Activated CD8-positive, alpha-beta memory T cell treated with anti-CD3 and anti-CD28 coated beads for 48 hours (primary cell): ENCODE measurements around the gene FAM228A.
"Not testable (repeated sequence)": the region's sequence is repeated elsewhere in the genome, so short reads cannot be mapped to it uniquely, and the experiment has no call there.

Experiments
- DNase-seq, 3 experiments: peaks; one replicate each; pipeline ENCODE4 v3.0.0-alpha.2; 2020; ENCODE audit warnings: low read depth in 2 of 3, low spot score in 2 of 3

FAM228A gene

DNA sequence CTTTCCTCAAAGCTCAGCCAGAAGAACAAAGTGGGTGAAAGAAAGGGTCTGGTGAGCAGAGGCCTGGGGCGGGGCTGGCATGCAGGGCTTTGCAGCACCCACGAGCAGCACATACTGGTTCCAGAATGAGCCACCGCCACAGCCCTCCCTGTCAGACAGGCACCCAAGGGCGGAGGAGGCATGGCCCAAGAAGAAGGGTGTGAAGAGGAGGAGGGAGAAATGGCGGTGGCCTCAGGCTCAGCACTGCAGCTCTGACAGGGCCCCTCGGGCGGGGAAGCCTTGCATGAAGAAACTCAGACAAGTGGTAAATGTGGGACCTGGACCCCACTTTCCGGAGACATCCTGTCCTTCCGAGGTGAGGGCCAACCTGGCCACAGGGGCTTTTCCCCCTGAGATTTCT is 15.7 kb downstream of the FAM228A start:
- DNase-seq, result no peak

DNA sequence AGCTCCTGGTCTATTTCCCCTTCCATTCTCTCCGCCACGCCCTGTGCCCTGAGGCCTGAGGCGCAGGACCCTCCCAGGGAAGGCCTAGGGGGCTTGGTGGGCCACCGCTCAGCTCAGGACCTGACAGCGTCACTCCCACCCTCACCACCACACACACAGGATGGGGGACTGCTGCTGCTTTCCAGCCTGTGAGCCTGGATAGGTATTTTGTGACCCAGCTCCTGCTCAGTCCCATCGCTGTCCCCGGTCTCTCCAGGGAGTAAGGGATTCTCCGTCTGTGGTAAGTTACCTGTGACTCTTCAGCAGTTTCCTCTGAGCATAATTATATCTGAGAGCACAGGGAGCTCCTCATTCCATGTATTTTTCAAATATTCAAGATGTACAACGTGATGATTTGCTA is 16.3 kb downstream of the FAM228A start:
- no peak for DNase-seq

DNA sequence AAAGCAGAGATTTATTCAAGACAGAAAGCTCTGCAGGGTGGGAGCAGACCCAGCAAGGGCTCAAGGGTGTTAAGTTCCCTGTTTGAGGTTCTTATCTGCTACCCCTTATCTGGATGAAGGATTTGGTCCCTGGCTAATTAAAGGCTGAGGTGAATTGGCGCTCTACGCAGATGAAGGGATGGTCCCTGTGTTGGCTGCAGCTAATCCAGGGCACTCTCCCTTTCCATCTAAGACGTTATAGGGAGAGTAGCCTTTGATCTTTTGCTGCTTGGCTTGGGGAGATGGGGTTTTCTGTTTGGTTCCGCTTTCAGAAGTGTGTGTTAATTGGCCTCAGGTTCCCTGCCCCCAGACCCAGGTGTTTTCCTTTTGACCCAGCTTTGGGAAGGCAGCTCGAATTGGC is 17.0 kb downstream of the FAM228A start:
- no peak for DNase-seq

DNA sequence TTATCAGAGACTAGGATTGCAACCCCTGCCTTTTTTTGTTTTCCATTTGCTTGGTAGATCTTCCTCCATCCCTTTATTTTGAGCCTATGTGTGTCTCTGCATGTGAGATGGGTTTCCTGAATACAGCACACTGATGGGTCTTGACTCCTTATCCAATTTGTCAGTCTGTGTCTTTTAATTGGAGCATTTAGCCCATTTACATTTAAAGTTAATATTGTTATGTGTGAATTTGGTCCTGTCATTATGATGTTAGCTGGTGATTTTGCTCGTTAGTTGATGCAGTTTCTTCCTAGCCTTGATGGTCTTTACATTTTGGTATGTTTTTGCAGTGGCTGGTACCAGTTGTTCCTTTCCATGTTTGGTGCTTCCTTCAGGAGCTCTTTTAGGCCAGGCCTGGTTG is 22.4 kb downstream of the FAM228A start:
- not testable (repeated sequence) for DNase-seq

DNA sequence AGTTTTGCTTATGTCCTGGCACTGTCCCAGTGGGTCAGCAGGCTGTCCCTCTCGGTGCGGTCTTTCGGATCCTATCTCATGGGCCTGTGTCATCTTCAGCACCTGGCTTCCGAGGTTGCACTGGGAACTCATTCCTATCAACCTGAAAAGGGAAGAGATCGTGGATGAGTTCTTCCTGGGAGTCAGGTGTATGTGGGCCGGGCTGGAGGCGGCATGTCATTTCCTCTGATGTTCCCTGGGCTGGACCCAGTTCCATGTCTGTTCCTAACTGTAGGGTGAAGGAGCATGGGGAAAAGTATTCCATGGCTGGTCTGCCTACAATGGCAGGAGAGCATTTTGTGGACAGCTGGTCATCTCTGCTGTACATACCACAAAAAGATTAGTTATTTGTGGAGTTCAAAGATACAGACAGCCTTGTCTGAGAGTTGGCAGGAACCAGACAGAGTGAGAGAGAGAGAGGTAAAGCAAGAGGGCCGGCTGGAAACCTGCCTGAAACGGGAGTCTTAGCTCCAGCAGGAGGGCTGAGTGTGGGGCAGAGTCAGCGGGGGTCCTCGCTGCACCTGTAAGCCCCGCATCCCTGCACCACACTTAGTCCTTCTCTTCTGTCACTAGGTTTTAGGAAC is 25.2 kb downstream of the FAM228A start:
- no peak for DNase-seq

DNA sequence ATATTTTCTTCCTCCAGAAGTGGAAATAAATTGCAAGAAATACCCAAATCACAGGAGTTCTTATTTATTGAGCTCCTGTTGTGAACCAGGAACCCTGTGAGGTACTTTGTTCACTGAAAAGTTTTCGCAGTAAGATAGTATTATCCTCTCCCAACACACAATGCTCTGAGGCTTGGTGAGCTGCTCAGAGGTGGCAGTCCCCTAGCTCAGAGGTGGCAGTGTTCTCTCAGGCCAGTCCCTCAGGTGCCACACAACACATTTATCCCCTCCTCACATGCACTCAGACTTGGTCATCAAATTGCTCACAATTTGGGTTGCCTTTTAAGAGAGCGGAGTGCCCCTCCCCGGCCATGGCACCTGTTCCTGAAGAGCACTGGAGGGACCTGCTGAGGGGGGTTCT is 25.9 kb downstream of the FAM228A start:
- DNase-seq, result no peak

DNA sequence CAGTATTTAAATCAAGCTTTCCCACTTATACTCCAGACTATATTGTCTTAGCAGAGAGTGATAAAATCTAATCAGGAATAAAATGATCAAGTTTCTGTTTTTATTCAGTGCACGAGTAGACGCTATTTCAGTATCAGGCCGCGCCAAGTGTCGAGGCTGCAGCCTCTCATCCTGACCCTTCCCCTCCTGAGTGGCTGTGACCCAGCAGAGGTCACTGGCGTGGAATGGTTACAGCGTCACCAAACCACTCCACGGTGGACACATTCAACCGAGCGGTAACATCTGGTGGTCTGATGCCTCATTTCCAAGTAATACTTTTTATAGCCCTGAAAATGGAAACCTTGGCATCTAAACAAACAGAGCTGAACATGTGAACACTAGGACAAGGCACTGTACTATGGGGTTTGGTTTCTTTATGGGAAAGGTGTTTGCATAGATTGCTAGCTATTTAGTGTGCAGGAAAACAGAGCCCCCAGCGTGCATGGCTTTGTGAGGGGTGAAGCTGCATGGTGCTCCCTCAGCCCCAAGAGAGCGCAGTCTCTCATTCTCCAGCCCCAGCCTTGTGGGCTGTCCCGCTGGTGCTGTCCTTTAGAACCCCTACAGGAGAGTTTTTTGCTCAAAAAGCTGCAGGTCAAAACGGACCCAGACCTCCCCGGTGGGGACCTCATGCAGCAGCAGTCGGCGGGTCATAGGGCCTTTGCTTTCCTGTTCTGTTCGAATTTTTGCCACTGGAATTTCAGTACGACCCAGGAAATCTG is 28.4 kb downstream of the FAM228A start:
- no peak for DNase-seq

DNA sequence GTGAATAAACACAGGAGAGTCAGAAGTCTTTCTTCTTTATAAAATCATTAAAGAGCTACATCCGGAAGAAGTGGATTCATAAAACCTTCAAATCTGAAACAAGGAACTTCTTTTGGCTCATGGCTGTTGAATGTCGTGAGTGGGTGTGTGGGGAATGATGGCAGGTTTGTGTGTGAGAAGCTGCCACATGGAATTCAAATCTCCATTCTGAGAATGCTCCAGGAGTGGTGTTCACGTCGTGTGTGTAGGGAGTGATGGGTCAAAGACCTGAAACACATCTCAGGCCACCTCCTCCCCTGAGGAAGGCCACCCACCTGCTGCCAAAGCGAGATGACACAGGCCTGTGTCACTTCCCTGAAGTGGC is 28.9 kb downstream of the FAM228A start:
- no peak for DNase-seq

DNA sequence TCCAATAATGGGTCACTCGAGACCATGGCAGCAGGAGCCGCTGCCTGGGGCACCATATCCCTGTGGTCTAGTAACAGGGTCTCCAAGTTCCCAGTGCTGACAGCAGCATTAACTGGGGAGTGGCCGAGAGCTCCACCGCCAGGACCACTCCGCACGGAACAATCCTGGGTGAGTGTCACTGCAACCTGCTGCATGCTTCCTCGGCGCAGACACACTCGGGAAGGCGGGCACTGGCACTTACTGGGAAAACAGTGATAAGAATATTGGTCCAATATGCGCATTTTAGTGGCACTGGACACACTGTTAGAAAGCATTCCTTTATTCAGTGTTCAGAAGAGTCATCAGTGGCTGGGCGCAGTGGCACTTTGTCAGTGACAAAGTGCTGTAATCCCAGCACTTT is 29.7 kb downstream of the FAM228A start:
- no peak for DNase-seq

DNA sequence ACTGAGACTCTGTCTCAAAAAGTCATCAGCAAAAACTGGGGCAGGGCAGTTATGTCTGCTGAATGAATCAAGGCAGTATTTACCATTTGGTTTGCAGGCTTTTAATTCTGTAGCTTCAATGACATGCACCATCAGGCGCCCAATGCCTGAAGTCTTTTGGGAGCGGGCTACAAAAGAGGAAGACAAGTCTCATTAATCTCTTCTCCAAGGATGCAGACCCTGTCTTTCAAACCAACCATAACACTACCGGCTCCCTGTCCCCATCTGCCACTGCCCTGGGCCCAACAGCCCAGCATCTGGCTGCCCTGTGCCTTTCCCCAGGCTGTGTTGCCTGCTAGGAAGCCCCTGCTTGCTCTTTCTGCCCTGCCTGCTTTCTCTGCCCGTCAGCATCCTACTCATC is 30.3 kb downstream of the FAM228A start:
- no peak for DNase-seq

DNA sequence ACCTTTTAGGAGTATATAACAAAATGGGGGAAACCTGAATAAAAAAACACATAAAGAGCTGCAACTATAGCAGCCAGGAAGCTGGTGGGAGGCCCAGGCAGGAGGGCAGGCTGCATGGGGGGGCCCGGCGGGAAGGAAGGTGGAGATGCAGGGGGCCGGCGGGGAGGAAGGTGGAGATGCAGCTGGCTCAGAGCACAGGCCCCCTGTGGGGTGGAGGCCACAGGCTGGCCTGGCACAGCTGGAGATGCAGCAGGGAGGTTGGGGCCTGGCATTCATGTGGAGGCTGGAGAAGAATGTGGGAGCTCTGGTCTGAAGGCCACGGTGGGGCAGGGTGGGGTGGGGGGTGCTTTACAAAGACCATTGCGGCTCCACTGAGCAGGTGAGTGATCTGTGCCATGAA is 31.4 kb downstream of the FAM228A start:
- no peak for DNase-seq

DNA sequence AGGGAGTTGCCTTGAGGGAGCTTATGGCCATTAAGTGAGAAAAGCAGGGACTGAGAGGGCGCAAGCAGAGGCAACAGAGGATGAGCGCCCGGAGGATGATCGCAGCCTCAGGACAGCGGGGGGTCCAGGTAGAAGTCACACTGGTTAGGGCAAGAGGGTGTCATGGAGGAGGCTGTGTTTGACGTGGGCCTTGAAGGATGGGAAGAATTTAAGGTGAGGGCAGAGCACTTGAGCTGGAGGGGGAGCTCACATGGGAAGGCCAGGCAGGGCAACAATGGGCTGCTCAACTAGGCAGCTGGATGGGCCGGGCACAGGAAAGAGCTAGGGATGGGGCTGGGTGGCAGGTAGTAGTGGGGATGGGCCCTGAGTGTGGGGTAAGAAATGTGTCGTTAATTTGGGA is 31.9 kb downstream of the FAM228A start:
- DNase-seq, result no peak

DNA sequence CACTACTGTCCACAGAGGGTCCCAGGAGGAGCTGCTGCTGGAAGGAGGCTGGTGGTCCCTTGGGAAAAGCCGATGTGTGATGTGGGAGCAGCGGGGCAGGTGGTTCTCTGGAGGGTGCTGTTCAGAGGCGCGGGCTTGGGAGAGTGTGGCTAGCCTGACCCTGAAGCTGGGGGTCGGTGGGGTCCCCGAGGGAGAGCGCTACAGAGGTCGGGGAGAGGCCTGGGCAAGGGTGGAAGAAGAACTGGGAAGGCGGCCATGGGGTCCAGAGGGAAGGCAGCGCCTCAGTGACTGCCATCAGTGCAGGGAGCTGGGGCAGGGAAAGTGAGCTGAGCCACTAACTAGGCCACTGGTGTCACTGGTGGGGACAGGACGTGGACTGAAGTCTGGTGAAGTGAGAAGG is 32.5 kb downstream of the FAM228A start:
- DNase-seq, result no peak

DNA sequence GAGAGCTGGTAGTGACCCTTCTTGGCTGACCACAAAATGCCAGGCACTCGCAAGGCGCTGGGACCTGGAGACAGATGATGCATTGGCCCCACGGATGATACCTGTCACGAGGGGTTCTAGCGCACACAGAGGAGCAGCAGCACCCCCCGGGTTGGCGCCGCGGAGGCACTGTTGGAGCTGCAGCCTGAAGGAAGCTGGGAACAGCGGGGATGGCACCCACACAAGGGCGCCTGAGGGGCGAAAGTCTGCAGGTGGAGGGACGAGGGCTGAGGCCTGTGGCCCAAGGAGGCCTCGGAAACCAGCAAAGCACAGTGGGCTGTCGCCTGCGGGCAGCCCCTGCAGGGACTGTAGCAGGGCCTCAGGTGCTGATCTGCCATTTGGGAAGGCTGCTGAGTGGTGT is 33.6 kb downstream of the FAM228A start:
- DNase-seq, result no peak

DNA sequence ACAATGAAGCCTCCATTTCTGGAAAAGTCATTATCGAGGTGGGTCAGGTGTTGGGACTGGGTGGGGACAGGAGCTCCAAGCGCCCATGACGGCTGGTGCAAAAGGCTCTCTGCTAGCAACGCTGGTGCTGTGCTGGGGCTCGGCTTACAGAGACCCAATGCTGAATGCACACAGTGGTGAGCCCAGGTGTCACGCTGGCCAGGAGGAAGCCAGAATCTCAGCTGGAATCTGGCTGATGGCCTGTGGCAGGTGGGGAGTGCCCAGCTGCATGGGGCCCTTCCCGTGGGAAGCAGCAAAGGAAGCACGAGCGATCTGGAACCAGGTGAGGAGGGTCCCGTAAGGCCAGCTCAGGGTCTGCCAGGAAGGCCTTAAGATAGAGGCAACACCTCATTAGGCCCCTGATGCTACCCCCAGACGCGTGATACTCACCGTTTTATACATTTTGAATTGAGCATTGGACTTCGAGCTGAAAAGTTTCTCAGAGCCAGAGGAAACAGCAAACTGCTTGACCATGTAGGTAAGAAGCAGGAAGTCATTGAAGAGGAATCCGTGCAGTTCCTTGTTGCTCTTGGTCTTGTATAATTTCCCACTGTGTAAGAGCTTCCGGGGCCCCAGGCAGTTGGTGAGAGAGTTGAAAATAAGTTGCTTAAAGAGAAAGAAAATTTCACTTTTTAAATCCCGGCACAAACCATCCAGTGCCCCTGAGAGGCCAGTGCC is 34.7 kb downstream of the FAM228A start:
- DNase-seq, result no peak

DNA sequence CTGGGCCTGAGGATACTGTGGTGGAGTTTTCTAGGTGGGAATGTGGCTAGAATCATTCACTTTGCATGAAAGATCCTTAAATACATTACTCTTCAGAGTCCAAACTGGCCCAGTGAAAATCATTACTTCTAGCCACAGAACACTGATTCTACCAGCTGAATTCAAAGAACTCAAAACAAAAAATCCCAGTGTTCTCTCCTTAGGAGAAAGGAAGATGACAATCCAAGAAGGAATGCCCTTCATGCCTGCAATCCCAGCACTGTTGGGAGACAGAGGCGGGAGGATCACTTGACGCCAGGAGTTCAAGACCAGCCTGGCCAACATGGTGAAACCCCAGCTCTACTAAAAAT is 35.2 kb downstream of the FAM228A start:
- no peak for DNase-seq

DNA sequence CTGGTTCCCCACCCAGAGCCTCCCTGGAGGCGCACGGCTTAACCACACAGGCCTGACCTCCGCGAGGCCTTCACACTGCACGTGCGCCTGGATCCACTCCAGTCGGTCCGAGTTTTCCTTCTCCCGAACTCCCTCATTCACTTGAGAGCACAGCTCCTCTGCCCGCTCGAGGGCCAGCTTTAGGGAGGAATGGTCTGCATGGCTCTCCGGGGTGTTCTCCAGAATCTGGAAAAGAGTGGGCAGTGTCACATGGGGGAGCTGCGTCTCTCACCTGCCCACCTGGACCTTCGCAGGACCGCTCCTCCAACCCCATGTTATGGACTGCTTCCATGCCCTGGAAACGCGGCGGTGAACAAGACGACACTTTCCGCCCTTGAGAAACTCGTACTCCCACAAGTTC is 35.9 kb downstream of the FAM228A start:
- DNase-seq, result no peak

DNA sequence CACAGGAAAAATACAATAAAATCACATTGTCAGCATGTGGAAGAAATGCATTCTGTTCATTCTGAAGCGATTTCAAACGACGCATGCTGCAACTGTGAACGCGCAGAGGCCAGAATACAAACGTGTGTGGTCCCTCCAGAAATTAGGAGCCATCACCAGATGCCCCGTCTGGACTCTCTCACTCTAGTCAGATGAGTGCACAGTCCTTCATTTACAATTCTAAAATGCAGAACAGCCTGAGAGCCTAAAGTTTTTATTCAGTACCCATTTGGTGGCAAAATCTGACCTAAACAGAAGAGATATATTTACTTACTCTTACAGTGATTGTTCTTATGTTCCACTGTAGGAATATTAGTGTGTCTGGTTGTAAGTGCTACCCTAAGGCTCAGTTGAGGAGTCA is 36.6 kb downstream of the FAM228A start:
- DNase-seq, result no peak

DNA sequence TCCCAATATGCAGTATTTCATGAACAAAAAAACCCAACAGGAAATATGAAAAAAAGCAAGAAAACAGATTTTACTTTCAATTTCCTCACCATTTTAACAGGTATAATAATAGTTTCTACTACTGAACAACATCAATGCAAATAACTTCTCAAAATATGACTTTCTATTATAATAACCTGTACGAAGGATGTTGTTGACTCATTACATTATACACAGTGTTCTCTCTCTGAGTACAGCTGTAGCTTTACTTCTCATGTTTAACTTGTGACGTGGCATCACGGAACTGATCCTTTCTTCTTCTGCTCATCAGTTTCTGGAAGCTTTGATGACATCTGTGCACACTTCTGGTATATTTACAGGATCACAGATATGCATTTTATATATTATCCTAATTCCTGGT is 40.0 kb downstream of the FAM228A start:
- no peak for DNase-seq

DNA sequence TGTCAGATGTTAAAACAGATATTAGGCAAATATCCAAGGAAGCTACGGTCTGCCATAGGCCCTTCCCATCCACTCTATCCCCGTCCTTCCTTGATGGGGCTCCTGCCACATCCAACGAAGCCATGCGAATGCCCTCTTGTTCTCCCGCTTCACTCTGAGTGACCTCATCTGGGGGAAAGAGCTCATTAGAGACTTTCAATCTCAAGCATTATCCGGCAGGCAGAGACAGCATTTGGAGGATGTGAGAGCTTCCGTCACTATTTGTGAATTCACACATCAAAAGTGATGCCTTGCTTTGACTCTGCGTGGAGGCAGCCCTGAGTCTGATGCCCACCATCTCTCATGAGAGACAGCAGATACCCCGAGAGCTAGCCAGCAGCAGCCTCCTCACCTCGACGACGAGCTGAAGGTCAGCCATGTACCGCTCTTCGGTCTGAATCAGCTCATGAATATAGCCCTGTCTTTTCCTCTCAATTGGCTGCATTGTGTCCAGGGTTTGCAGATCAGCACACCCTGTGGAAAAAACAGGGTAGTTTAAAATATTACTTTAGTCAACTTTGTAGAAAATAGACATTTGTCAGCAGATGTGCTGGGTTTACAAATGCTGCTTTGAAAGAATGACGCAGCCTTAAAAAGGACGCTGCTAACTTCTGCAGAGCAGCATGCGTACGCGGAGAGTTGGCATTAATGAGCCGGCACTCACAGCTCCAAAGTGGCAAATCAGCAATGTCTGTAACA is 45.9 kb downstream of the FAM228A start:
- DNase-seq, result no peak

DNA sequence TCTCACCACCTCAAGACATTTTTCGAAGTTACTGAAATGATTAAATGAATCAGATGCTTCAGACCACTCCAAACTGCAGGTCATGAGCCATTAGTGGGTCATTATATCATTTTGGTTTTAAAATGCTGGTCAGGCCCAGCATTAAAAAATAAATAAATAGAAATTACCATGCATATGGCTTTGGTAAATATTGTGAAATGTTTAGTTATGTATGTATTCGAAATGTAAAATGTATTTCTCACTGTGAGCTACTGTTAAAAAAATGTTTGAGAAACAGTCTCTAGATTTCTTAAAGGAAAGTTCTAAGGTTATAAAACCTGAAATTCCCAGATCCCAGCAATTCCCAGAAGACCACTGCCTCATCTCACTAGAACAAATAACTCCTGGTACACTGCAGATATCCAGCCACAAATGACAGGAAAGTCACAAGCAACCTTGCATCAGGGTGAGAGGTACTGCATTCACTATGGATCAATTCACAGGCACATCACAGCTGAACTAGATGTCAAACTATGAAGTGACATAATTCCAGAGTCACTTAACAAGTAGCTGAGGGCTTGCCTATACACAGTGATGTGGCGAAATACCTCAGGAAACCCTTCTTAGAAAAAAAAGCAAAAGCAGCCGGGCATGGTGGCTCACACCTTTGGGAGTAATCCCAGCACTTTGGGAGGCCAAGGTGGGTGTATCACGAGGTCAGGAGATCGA is 46.6 kb downstream of the FAM228A start:
- DNase-seq, result no peak
